HCEC 1CT (cell line): ENCODE data around the gene CYB5R4.

Experiments used
- DNase-seq: peaks from one replicate; pipeline ENCODE4 v3.0.0-alpha.2; 2017

CYB5R4 gene

GRCh38 chr6:83859410-83860358, at the start of gene CYB5R4:
Gene CYB5R4 (plus strand): TSS chr6:83859689. CDS start chr6:83859783, 94 bp downstream.
- DNase-seq = peak; percentile 92

- no peak for DNase-seq
Observed at GRCh38 chr6:83812595-83812994, 46.9 kb upstream of the CYB5R4 start.

- peak; percentile 36 for DNase-seq
Observed at GRCh38 chr6:83815631-83816272, 43.7 kb upstream of the CYB5R4 start.

- DNase-seq = no peak
Observed at GRCh38 chr6:83822629-83823169, 36.8 kb upstream of the CYB5R4 start.

- peak; percentile 54 for DNase-seq
Observed at GRCh38 chr6:83824388-83824801, 35.1 kb upstream of the CYB5R4 start.

- DNase-seq = no peak
Observed at GRCh38 chr6:83824831-83825230, 34.7 kb upstream of the CYB5R4 start.

GRCh38 chr6:83827050-83827449, 32.4 kb upstream of the CYB5R4 start:
- no peak for DNase-seq

GRCh38 chr6:83838727-83839126, 20.8 kb upstream of the CYB5R4 start:
- DNase-seq = no peak

- DNase-seq = no peak
Observed at GRCh38 chr6:83844170-83844569, 15.3 kb upstream of the CYB5R4 start.

GRCh38 chr6:83846291-83846690, 13.2 kb upstream of the CYB5R4 start:
- no peak for DNase-seq

- no peak for DNase-seq
Observed at GRCh38 chr6:83847179-83847578, 12.3 kb upstream of the CYB5R4 start.

GRCh38 chr6:83849127-83849526, 10.4 kb upstream of the CYB5R4 start:
- DNase-seq = no peak

- no peak for DNase-seq
Observed at GRCh38 chr6:83849610-83850009, 9.9 kb upstream of the CYB5R4 start.

GRCh38 chr6:83852528-83853177, 6.8 kb upstream of the CYB5R4 start:
- no peak for DNase-seq

GRCh38 chr6:83853178-83854000, 6.1 kb upstream of the CYB5R4 start, which contains the start of gene RIPPLY2:
Gene RIPPLY2 (plus strand): TSS chr6:83853360. CDS start chr6:83853417, 57 bp downstream.
- peak; percentile 24 for DNase-seq

- DNase-seq = no peak
Observed at GRCh38 chr6:83854001-83854501, 5.4 kb upstream of the CYB5R4 start.

- DNase-seq = no peak
Observed at GRCh38 chr6:83854766-83855165, 4.7 kb upstream of the CYB5R4 start.

- DNase-seq = no peak
Observed at GRCh38 chr6:83860359-83860755, 868 bp downstream of the CYB5R4 start.

GRCh38 chr6:83860782-83861495, 1.4 kb downstream of the CYB5R4 start:
- no peak for DNase-seq

- DNase-seq = peak; percentile 78
Observed at GRCh38 chr6:83862776-83863471, 3.4 kb downstream of the CYB5R4 start.

- DNase-seq = no peak
Observed at GRCh38 chr6:83867043-83867442, 7.6 kb downstream of the CYB5R4 start.
